Muscle of leg (tissue), 11 donors: ENCODE results near the gene CD300LD. TPM values are rescaled to one million over a fixed set of nuclear protein-coding genes. Genes with fewer than 3 reads are reported as not detected.

Experiments used
- DNase-seq: peaks from one replicate; pipeline ENCODE4 v3.0.0; 2013
- H3K27ac ChIP-seq: one replicate; pipeline ENCODE4 v1.5.1; 2013; ENCODE audit warnings: mild to moderate bottlenecking, low read length, control low read depth
- H3K27me3 ChIP-seq: one replicate; pipeline ENCODE4 v1.6.1; 2013; ENCODE audit warnings: low read length; ENCODE audit not compliant: control insufficient read depth, insufficient read depth
- H3K36me3 ChIP-seq: one replicate; pipeline ENCODE4 v1.6.1; 2013; ENCODE audit warnings: low read length; ENCODE audit not compliant: control insufficient read depth, insufficient read depth
- H3K4me1 ChIP-seq: one replicate; pipeline ENCODE4 v1.6.1; 2013; ENCODE audit warnings: low read length; ENCODE audit not compliant: control insufficient read depth, insufficient read depth
- H3K4me3 ChIP-seq: one replicate; pipeline ENCODE4 v1.5.1; 2013; ENCODE audit warnings: low read length, control low read depth
- H3K9me3 ChIP-seq: replicated peaks from 2 replicates; pipeline ENCODE4 v1.6.1; 2013; ENCODE audit warnings: low read depth, low read length; ENCODE audit not compliant: control insufficient read depth
- WGBS: methylation state at CpG from one replicate; pipeline ENCODE4 v1.1.5; 2013; ENCODE audit warnings: missing lambda C conversion rate; ENCODE audit not compliant: insufficient coverage; 5-methylcytosine and 5-hydroxymethylcytosine counted together
- polyA plus RNA-seq, 8 donors: library from polyadenylated mRNA; unstranded; fragments of 120-200 nt; gene quantifications; one replicate each; pipeline versions ENCODE4 v1.2.1 to v1.2.3, GENCODE V29; 2013; ENCODE audit warnings: inconsistent platforms in 1 of 8, low replicate concordance in 1 of 8; ENCODE audit not compliant: insufficient read length in 8 of 8, insufficient read depth in 1 of 8
- total RNA-seq: library from RNA; stranded (reverse); fragments of 120-200 nt; gene quantifications from one replicate; pipeline ENCODE4 v1.2.4, GENCODE V29; 2013

Gene CD300LD
- total and polyA plus RNA-seq, 9 donors: not detected

DNA sequence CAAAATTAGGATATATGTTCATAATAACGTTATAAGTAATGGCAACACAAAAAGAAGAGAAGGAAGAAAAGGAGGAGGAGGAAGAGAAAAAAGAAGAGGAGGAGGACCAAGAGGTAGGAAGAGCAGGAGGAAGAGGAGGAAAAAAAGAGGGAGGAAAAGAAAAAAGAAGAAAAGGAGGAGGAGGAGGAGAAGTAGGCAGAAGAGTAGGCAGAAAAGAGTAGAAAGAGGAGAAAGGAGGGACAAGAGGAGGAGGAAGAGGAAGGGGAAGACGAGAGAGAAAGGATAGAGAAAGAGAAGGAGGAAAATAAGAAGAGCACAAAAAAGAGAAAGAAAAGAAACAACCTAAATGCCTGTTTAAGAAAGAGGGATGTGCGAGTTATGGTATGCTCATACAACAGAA, 55.2 kb downstream of the CD300LD start:
- Histone ChIP-seq H3K9me3 (peaks cover 2% of the 10 kb centered on the region), H3K27me3 (peaks cover 3% of the 10 kb centered on the region), H3K36me3 (no peaks in the 10 kb centered on the region), H3K4me3 (no peak overlapping the region), H3K27ac (no peak overlapping the region), H3K4me1 (no peaks in the 10 kb centered on the region)
- no CpG with 5 or more reads among the region's 3 CpGs for WGBS
- no peak for DNase-seq

DNA sequence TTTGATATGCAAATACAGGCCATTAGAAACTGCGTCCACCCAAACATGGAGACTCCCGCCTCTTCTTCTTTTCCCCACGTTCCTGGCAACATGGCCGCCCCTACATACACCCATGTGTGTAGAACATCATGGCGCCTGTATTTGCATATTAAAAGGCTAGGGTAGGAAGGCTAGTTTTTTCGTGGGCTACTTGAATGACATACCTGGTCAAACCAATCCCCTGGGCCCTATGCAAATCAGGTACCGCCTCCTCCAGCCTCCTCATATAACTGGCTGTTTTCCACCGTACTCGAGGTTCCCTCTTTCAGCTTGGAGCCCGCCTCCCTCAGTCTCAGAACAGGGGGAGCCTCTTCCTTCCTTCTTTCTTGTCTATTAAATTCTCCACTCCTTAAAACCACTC, 60.0 kb downstream of the CD300LD start:
- no peak overlapping the region for H3K27ac ChIP-seq
- no peaks in the 10 kb centered on the region for H3K4me1 ChIP-seq
- H3K36me3 ChIP-seq: no peaks in the 10 kb centered on the region
- H3K4me3 ChIP-seq: no peak overlapping the region
- peaks cover 5% of the 10 kb centered on the region for H3K27me3 ChIP-seq
- DNase-seq: peak; percentile 72
- WGBS: 73% methylated on average over 5 of the region's 10 CpGs
- H3K9me3 ChIP-seq: peaks cover 2% of the 10 kb centered on the region

DNA sequence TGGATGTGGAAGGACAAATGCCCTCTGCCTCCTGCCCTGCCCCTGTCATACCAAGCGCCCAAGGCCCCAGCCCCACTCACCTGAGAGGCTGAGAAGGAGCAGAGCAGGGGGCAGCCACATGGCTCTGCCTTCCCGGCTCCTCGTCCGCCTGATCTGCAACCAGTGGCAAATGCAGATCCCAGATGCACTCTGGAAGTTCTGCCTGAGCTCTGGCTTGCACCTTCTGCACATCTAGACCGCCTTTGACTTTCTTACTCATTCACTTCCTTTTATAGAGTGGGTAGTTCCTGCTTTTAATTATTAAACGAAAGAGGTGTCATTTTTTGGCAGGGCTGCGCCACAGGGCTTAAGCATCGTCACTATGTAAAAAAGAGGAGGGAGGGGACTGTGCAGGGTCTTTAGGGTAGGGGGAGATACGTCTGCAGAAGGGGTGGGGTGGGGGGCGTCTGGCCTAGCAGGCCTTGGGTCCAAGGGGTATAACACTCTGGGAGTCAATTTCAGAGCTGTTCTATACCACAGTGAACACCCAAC, 60.8 kb downstream of the CD300LD start, which contains the start of gene CD300LB:
TSS of gene CD300LB (minus strand) at position 245 of the 531 bp plus-strand sequence. CDS start at position 120, 125 bp downstream.
- WGBS: 55% methylated on average over 5 of the region's 10 CpGs
- Histone ChIP-seq H3K36me3 (no peaks in the 10 kb centered on the region), H3K9me3 (peaks cover 2% of the 10 kb centered on the region), H3K4me1 (no peaks in the 10 kb centered on the region), H3K27me3 (peaks cover 5% of the 10 kb centered on the region), H3K27ac (no peak within 1 kb of the TSS), H3K4me3 (no peak within 1 kb of the TSS)
- DNase-seq: no peak

DNA sequence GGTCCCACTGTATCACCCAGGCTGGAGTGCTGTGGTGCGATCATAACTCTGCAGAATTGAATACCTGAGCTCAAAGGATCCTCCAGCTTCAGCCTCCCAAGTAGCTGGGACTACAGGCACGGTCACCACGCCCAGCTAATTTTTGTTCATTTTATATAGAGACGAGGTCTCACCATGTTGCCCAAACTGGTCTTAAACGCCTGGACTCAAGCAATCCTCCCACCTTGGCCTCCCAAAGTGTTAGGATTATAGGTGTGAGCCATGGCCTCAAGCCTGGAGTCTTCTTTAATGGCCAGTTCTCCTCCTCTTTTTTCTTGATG, 61.3 kb downstream of the CD300LD start:
- WGBS: 76% methylated on average over 3 of the region's 5 CpGs
- no peak for DNase-seq
- Histone ChIP-seq H3K4me1 (no peaks in the 10 kb centered on the region), H3K27ac (no peak overlapping the region), H3K4me3 (no peak overlapping the region), H3K27me3 (peaks cover 5% of the 10 kb centered on the region), H3K36me3 (no peaks in the 10 kb centered on the region), H3K9me3 (peaks cover 2% of the 10 kb centered on the region)

Other genes with a start within 250 kb of the CD300LD start
- gene BTBD17, start 230.4 kb downstream of the CD300LD start, total RNA-seq: not detected
- under 1 TPM in 6 of 8 donors, not detected in 2; 0.06 to 0.28 (median 0.11) TPM for gene BTBD17, start 230.4 kb downstream of the CD300LD start, polyA plus RNA-seq
- 0.04 TPM for gene GPR142, start 224.8 kb downstream of the CD300LD start, total RNA-seq
- gene GPR142, start 224.8 kb downstream of the CD300LD start, polyA plus RNA-seq: under 1 TPM in 6 of 8 donors, not detected in 2; 0.13 to 0.28 (median 0.20) TPM
- gene GPRC5C, start 160.2 kb downstream of the CD300LD start, total RNA-seq: 56.0 TPM
- 10 to 100 TPM; 16.2 to 37.5 (median 32.3) TPM for gene GPRC5C, start 160.2 kb downstream of the CD300LD start, polyA plus RNA-seq
- 2.5 TPM for gene CD300A, start 125.6 kb downstream of the CD300LD start, total RNA-seq
- gene CD300A, start 125.6 kb downstream of the CD300LD start, polyA plus RNA-seq: 1 to 10 TPM; 1.7 to 4.0 (median 2.4) TPM
- 0.04 TPM for gene CD300LB, start 60.8 kb downstream of the CD300LD start, total RNA-seq
- gene CD300LB, start 60.8 kb downstream of the CD300LD start, polyA plus RNA-seq: under 1 TPM; 0.07 to 0.35 (median 0.19) TPM
- gene CD300C, start 46.2 kb downstream of the CD300LD start, total RNA-seq: 0.31 TPM
- under 1 TPM; 0.29 to 0.75 (median 0.44) TPM for gene CD300C, start 46.2 kb downstream of the CD300LD start, polyA plus RNA-seq
- not detected for gene CD300H, start 24.8 kb downstream of the CD300LD start, total RNA-seq
- under 1 TPM in 2 of 8 donors, not detected in 6; 0.27 to 0.28 TPM for gene CD300H, start 24.8 kb downstream of the CD300LD start, polyA plus RNA-seq
- 0.09 TPM for gene CD300E, start 31.5 kb upstream of the CD300LD start, total RNA-seq
- under 1 TPM; 0.07 to 0.49 (median 0.17) TPM for gene CD300E, start 31.5 kb upstream of the CD300LD start, polyA plus RNA-seq
- gene CD300LF, start 120.6 kb upstream of the CD300LD start, total RNA-seq: 0.22 TPM
- under 1 TPM; 0.21 to 0.65 (median 0.47) TPM for gene CD300LF, start 120.6 kb upstream of the CD300LD start, polyA plus RNA-seq
- 0.53 TPM for gene RAB37, start 145.0 kb upstream of the CD300LD start, total RNA-seq
- 1 to 10 TPM in 5 of 8 donors, under 1 TPM in 3; 0.80 to 1.7 (median 1.1) TPM for gene RAB37, start 145.0 kb upstream of the CD300LD start, polyA plus RNA-seq
- 3.5 TPM for gene NHERF1, start 156.3 kb upstream of the CD300LD start, total RNA-seq
- 10 to 100 TPM in 2 of 8 donors, 1 to 10 TPM in 6; 5.3 to 24.4 (median 8.2) TPM for gene NHERF1, start 156.3 kb upstream of the CD300LD start, polyA plus RNA-seq
- gene NAT9, start 184.1 kb upstream of the CD300LD start, total RNA-seq: 34.0 TPM
- 10 to 100 TPM; 35.3 to 48.6 (median 37.7) TPM for gene NAT9, start 184.1 kb upstream of the CD300LD start, polyA plus RNA-seq